Activated CD4-positive, alpha-beta T cell treated with anti-CD3 and anti-CD28 coated beads, Interleukin-2, amount 50 U/mL, for 48 hours (primary cell): Measurements from ENCODE around the gene TMEM201.

Source experiments
- DNase-seq, 2 experiments: peaks; one replicate each; pipeline ENCODE4 v3.0.0-alpha.2; 2020

Gene TMEM201

DNA sequence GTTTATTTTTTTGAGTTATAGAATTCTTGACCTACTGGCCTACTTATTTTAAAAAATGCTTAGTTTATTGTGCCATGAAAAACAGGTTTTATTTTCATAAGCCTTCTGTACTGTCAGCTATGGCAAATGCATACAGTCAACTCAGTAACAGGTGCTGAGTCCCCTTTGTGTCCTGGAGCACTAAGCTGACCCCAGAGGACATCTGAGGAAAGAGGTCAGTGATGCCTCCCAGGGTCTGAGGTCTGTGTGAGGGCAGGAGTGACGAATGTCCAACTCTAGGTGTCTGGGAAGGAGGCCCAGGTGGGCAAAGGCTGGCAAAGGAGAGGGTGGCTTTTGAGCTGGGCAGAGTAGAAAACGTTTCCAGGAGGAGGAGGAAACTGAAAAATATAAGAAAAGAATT is 7.8 kb upstream of the TMEM201 start:
- no peak for DNase-seq

GRCh38 chr1:9586147-9586766 is 2.5 kb upstream of the TMEM201 start:
- no peak for DNase-seq

DNA sequence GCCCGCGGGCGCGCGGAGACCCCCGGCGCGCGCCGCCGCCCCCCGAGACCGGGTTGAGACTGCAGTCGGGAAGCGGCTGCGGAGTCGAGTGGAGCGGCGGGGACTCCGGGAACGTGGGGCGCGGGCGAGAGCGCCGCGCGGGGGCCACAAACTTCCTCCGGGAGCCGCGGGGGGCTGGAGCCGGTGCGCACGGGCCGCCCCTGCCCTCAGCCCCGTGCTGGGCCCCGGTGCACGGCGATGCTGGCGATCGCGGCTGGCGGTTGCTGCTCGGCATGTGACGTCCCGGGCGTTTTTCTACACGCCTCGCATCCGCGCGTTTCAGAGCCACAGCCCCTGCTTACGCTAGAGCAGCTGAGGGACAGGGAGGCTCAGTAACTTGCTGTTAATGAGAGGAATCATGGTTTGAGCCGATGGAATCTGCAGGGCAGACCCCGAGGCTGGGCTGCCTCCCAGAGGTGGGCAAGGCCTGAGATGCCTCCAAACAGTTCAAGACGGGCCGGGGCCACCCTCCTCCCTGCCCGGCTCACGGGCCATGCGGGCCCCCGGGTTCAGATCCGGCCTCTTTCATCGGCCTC is 520 bp downstream of the TMEM201 start:
- peak; percentile 39 to 54 for DNase-seq

- peak in 1 of 2 experiments; percentile 17 for DNase-seq
Measured at GRCh38 chr1:9589719-9590157, 1.0 kb downstream of the TMEM201 start.

- DNase-seq = no peak
Measured at GRCh38 chr1:9590201-9590600, 1.5 kb downstream of the TMEM201 start.

- no peak for DNase-seq
Measured at GRCh38 chr1:9590945-9591668, 2.4 kb downstream of the TMEM201 start.

DNA sequence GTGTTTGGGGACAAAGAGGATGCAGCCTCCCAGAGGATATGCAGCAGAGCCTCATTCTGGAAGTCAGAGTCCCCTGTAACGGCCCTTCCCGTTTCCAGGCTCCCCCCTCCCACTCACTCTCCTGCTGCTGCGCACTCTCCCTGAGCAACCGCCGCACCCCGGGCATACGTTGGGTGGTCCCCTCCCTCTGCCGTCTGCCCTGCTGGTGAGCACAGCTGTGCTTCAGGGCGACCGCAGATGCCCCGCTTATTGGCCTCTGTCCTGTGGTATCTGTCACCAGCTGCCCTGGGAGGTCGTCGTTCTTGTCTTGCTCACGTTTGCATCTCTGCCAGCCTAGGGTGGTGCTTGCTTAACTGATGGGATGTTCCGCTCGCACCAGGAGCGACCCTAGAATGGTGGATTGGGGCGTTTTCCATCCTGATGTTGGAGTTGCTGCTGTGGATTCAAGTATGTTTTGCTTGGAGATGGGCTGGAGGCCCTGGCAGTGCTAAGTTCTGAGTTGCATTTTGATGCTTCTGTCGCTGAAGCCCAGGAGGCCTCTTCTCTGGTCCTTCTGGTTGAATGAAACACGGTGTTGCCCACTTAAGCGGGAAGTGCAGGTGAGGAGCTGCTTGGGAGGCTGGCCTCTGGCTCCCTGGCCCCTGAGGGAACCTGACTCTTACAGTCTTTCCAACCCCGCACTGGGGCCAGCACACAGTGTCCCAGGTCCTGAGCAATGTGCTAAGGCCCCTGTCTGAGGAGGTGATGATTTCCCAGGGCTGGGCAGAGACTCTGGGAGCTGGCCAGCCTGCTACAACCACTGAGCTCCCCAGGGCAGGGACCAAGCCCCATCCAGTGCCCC is 3.2 kb downstream of the TMEM201 start:
- no peak for DNase-seq

DNA sequence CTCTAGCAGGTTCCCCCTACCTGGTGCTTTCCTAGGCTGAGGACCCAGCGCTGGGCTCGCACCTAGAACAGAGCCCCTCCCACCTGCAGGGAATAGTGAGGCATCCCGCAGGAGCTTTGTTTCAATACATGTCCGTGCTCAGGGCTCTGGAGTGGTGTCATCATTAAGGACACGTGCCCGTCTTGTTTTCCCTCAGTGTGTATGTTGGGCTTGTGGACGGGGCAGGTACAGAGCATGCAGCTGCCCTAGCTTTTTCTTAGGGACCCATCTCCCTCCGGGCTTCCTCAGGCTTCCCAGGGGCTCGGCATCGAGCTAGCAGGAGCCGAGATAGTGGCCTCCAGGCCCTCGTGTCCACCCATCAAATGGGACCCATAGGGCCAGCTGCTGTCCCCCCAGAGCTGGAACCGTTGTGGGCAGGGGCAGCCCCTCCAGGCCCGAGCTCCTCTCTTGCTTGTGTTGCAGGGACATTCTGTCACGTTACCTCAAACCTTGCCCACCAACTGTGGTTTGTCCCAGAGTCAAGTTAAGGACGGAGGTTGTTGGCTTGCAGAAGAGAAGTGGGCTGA is 3.9 kb downstream of the TMEM201 start:
- DNase-seq = no peak

- DNase-seq = no peak
Measured at GRCh38 chr1:9593147-9593491, 4.4 kb downstream of the TMEM201 start.

GRCh38 chr1:9593492-9594465 is 5.1 kb downstream of the TMEM201 start:
- peak; percentile 57 to 64 for DNase-seq

DNA sequence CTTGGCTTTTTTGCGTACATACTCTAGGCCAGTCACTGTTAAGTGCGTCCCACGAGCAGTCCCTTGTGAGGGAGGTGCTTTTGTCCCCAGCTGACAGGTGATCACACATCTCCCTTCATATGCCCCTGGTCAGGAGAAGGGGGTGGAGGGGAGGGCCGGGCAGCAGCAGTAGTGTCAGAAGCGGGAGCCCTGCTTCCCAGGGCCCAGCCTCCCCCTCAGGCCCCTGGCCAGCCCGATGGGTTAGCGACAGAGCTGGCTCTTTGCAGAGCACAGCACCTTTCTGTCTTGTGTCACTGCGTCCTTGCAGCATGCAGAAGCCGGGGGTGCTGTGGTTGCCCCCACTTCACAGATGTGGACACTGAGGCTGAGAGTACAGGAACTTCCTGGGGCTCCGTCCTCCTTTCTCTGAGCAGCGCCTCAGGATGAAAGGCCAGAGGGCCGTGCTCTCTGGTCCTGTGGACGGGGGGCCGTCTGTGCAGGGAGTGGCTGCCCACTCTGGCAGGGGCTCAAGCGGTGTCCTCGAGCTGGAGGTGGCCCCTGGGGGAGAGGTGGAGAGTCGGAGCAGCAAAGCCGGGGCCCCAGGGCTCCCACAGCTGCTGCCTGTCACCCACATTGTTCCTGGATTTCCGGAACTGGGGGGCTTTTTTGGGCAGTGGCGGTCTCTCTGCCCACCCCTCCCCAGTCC is 5.9 kb downstream of the TMEM201 start:
- DNase-seq = no peak

GRCh38 chr1:9595156-9595967 is 6.7 kb downstream of the TMEM201 start:
- no peak for DNase-seq

DNA sequence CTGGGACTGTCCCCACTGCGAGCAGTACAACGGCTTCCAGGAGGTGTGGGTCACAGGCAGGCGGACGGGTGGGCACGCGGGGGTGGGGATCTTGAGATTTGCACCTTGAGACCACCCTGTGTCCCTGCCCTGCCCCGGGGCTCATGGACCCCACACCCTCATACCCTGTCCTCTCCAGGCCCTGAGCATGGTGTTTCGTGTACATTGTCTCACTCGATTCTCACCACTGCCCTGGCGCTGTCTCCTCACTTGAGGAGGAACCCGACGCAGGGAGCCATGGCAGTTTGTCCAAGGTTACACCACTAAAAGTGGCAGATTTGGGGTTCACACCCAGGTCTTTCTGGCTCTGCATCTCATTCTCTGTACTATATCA is 7.2 kb downstream of the TMEM201 start:
- no peak for DNase-seq

GRCh38 chr1:9596415-9597123 is 7.9 kb downstream of the TMEM201 start:
- DNase-seq = no peak

GRCh38 chr1:9597361-9598315 is 8.9 kb downstream of the TMEM201 start:
- no peak for DNase-seq

- no peak for DNase-seq
Measured at GRCh38 chr1:9598316-9598700, 9.6 kb downstream of the TMEM201 start.

- no peak for DNase-seq
Measured at GRCh38 chr1:9599741-9600140, 11.0 kb downstream of the TMEM201 start.
